ENCODE data around the gene CNTN4.

- TF ChIP-seq, protein P1, sequence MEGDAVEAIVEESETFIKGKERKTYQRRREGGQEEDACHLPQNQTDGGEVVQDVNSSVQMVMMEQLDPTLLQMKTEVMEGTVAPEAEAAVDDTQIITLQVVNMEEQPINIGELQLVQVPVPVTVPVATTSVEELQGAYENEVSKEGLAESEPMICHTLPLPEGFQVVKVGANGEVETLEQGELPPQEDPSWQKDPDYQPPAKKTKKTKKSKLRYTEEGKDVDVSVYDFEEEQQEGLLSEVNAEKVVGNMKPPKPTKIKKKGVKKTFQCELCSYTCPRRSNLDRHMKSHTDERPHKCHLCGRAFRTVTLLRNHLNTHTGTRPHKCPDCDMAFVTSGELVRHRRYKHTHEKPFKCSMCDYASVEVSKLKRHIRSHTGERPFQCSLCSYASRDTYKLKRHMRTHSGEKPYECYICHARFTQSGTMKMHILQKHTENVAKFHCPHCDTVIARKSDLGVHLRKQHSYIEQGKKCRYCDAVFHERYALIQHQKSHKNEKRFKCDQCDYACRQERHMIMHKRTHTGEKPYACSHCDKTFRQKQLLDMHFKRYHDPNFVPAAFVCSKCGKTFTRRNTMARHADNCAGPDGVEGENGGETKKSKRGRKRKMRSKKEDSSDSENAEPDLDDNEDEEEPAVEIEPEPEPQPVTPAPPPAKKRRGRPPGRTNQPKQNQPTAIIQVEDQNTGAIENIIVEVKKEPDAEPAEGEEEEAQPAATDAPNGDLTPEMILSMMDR (IDR thresholded peaks at IDR 0.05): no peak
- TF ChIP-seq POLR2A (IDR thresholded peaks at IDR 0.05): no peak
These were observed 939.7 kb downstream of the CNTN4 start for GRCh38 chr3:3038201-3038991.
